Measurements from ENCODE around the gene EIF4G1.

The EIF4G1 gene

GRCh38 chr3:184371570-184372018 lies 57.2 kb downstream of the EIF4G1 start:
- Histone ChIP-seq H3K36me3 (ENCODE audit: control insufficient read depth, low read length) (peaks cover 29% of the 10 kb centered on the region), H4K20me1 (ENCODE audit: control insufficient read depth, insufficient read depth, low read depth, low read length) (no peaks in the 10 kb centered on the region; the same call in 1 of the 2 replicates), H3K79me2 (ENCODE audit: control insufficient read depth, low read length) (no peaks in the 10 kb centered on the region), H3K27ac (ENCODE audit: low read depth, low read length) (no peak overlapping the region), H3K9me3 (ENCODE audit: control insufficient read depth, insufficient read depth, low read length) (no peaks in the 10 kb centered on the region), H3F3A (ENCODE audit: control insufficient read depth, insufficient read depth) (peaks cover 17% of the 10 kb centered on the region; the same call in 1 of the 2 replicates), H3K27me3 (ENCODE audit: control insufficient read depth, low read length) (peaks cover 10% of the 10 kb centered on the region; the same call in 1 of the 2 replicates), H3K4me1 (ENCODE audit: control insufficient read depth, low read length) (no peaks in the 10 kb centered on the region), H3K4me2 (ENCODE audit: low read length) (no peak overlapping the region), H3K4me3 (ENCODE audit: low read length) (no peak overlapping the region), H3K9me2 (replicated peaks; ENCODE audit: control insufficient read depth, low read length) (no peaks in the 10 kb centered on the region)
- TF ChIP-seq CTCF (IDR thresholded peaks at IDR 0.05; ENCODE audit: low read depth, low read length, poor library complexity, severe bottlenecking) (peak; percentile 82), EZH2phosphoT487 (IDR thresholded peaks at IDR 0.05; ENCODE audit: borderline replicate concordance, low read length) (no peak)

GRCh38 chr3:184372296-184372821 lies 58.0 kb downstream of the EIF4G1 start:
- H3K4me3 ChIP-seq (ENCODE audit: low read length), result no peak overlapping the region
- TF ChIP-seq CTCF (IDR thresholded peaks at IDR 0.05; ENCODE audit: low read depth, low read length, poor library complexity, severe bottlenecking) (no peak), EZH2phosphoT487 (IDR thresholded peaks at IDR 0.05; ENCODE audit: borderline replicate concordance, low read length) (no peak)

GRCh38 chr3:184372911-184373310 lies 58.5 kb downstream of the EIF4G1 start:
- Histone ChIP-seq H3K4me1 (ENCODE audit: control insufficient read depth, low read length) (peaks cover 6% of the 10 kb centered on the region; the same call in 1 of the 2 replicates), H3K4me2 (ENCODE audit: low read length) (no peak overlapping the region), H3K79me2 (ENCODE audit: control insufficient read depth, low read length) (no peaks in the 10 kb centered on the region), H3K9me3 (ENCODE audit: control insufficient read depth, insufficient read depth, low read length) (no peaks in the 10 kb centered on the region), H3K9me2 (replicated peaks; ENCODE audit: control insufficient read depth, low read length) (no peaks in the 10 kb centered on the region), H3K27me3 (ENCODE audit: control insufficient read depth, low read length) (peaks cover 17% of the 10 kb centered on the region), H3K36me3 (ENCODE audit: control insufficient read depth, low read length) (peaks cover 18% of the 10 kb centered on the region), H3K27ac (ENCODE audit: low read depth, low read length) (no peak overlapping the region), H3F3A (ENCODE audit: control insufficient read depth, insufficient read depth) (peaks cover 14% of the 10 kb centered on the region; the same call in 1 of the 2 replicates), H3K4me3 (ENCODE audit: low read length) (no peak overlapping the region), H4K20me1 (ENCODE audit: control insufficient read depth, insufficient read depth, low read depth, low read length) (no peaks in the 10 kb centered on the region)
- TF ChIP-seq CTCF (IDR thresholded peaks at IDR 0.05; ENCODE audit: low read depth, low read length, poor library complexity, severe bottlenecking), result no peak
- no peak for TF ChIP-seq EZH2phosphoT487 (IDR thresholded peaks at IDR 0.05; ENCODE audit: borderline replicate concordance, low read length)

More at GRCh38 chr3:184372296-184372821, 58.0 kb downstream of the EIF4G1 start:
- Histone ChIP-seq H3K9me3 (ENCODE audit: control insufficient read depth, insufficient read depth, low read length) (no peaks in the 10 kb centered on the region), H3K4me1 (ENCODE audit: control insufficient read depth, low read length) (peaks cover 1% of the 10 kb centered on the region; the same call in 1 of the 2 replicates), H3K27ac (ENCODE audit: low read depth, low read length) (no peak overlapping the region), H4K20me1 (ENCODE audit: control insufficient read depth, insufficient read depth, low read depth, low read length) (no peaks in the 10 kb centered on the region; the same call in 1 of the 2 replicates), H3K4me2 (ENCODE audit: low read length) (no peak overlapping the region), H3K79me2 (ENCODE audit: control insufficient read depth, low read length) (no peaks in the 10 kb centered on the region), H3K36me3 (ENCODE audit: control insufficient read depth, low read length) (peaks cover 22% of the 10 kb centered on the region), H3K9me2 (replicated peaks; ENCODE audit: control insufficient read depth, low read length) (no peaks in the 10 kb centered on the region), H3K27me3 (ENCODE audit: control insufficient read depth, low read length) (peaks cover 12% of the 10 kb centered on the region), H3F3A (ENCODE audit: control insufficient read depth, insufficient read depth) (peaks cover 17% of the 10 kb centered on the region; the same call in 1 of the 2 replicates)
